Neural cell (in vitro differentiated cells): ENCODE results near the gene ZNF653.

Experiments
- CTCF ChIP-seq: fragments of 450-650 bp; IDR thresholded peaks from 2 replicates; pipeline ENCODE4 v1.5.1; 2014; ENCODE audit warnings: antibody characterized with exemption, mild to moderate bottlenecking, moderate library complexity; ENCODE audit not compliant: poor library complexity, severe bottlenecking
- REST ChIP-seq: IDR thresholded peaks from 2 replicates; pipeline ENCODE4 v1.6.1; 2012; ENCODE audit warnings: borderline replicate concordance

DNA sequence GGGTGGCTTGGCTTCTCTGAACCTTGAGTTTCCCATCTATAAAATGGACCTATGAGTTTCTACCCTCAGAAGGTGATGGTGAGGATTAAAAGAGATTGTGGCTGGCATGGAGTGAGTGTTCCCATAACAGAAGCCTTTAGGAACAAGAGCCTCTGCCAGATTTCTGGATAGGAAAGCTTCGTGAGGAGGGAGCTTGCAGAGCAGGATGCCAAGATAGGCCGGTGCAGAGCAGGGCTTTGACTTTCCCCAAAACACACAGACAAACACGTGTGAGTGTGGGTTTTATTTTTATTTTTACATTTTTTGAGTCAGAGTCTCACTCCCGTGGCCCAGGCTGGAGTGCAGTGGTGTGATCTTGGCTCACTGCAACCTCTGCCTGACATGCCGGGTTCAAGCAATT, 29.3 kb upstream of the ZNF653 start:
- TF ChIP-seq CTCF (no peak), REST (no peak)
